Measurements from ENCODE around the gene GLE1. TPM values are rescaled to one million over a fixed set of nuclear protein-coding genes. Genes with fewer than 3 reads are reported as not detected.
A peak's percentile ranks its signal among the peaks of the same experiment; 100 is the strongest.

GLE1 gene
- total RNA-seq, 1 donor from 2014 or later, result 6.3 TPM

- peak within 1 kb of the TSS; percentile 94 to 96 for H3K4me3 ChIP-seq
- TF ChIP-seq CTCF (IDR thresholded peaks at IDR 0.05), result peak in 2 of 3 experiments; percentile 6 to 7
- no peaks in the 10 kb centered on the region for H3K9me3 ChIP-seq
- no peaks in the 10 kb centered on the region for H3K36me3 ChIP-seq
- peak; percentile 64 to 93 for DNase-seq (ENCODE audit: low spot score in 2 of 2)
- intact Hi-C loops (cut with DNase I), result loop anchor here (1.0 to 5.0 kb wide), 5 partner anchors 48 to 180 kb away; partner anchors contain the start of genes DYNC2I2, GLE1, ODF2 and URM1
- peak within 1 kb of the TSS; percentile 96 to 98 for H3K27ac ChIP-seq
- peaks cover 5 to 43% of the 10 kb centered on the region in 2 donors for H3K4me1 ChIP-seq
- H3K27me3 ChIP-seq, result no peaks in the 10 kb centered on the region
Observed at GRCh38 chr9:128552153-128552743, 47.7 kb downstream of the GLE1 start, which contains the start of gene SPTAN1. Gene SPTAN1, plus strand, starts transcription at chr9:128552587. Its CDS starts 14,154 bp downstream, at chr9:128566741.

- TF ChIP-seq CTCF (IDR thresholded peaks at IDR 0.05), result no peak
- intact Hi-C loops (cut with DNase I), result loop anchor here (1.0 to 5.0 kb wide), 5 partner anchors 49 to 181 kb away; partner anchors contain the start of genes DYNC2I2, GLE1, ODF2 and URM1
- Histone ChIP-seq H3K9me3 (no peaks in the 10 kb centered on the region), H3K27ac (peak overlapping the region; percentile 96 to 98), H3K36me3 (no peaks in the 10 kb centered on the region), H3K27me3 (no peaks in the 10 kb centered on the region), H3K4me1 (peaks cover 5 to 47% of the 10 kb centered on the region in 2 donors), H3K4me3 (peak overlapping the region; percentile 94 to 96)
- DNase-seq (ENCODE audit: low spot score in 2 of 2), result peak in 1 of 2 donors; percentile 71
Observed at GRCh38 chr9:128552744-128553440, 48.4 kb downstream of the GLE1 start.

GRCh38 chr9:128553728-128554127, 49.2 kb downstream of the GLE1 start:
- peak overlapping the region; percentile 94 to 96 for H3K4me3 ChIP-seq
- H3K9me3 ChIP-seq, result no peaks in the 10 kb centered on the region
- no peaks in the 10 kb centered on the region for H3K36me3 ChIP-seq
- peaks cover 13 to 55% of the 10 kb centered on the region in 2 donors for H3K4me1 ChIP-seq
- TF ChIP-seq CTCF (IDR thresholded peaks at IDR 0.05), result no peak
- no peak for DNase-seq (ENCODE audit: low spot score in 2 of 2)
- intact Hi-C loops (cut with DNase I), result loop anchor here (2.0 to 5.0 kb wide), 3 partner anchors 97 to 181 kb away; partner anchors contain the start of genes DYNC2I2, ODF2 and URM1
- peak overlapping the region; percentile 96 to 98 for H3K27ac ChIP-seq
- no peaks in the 10 kb centered on the region for H3K27me3 ChIP-seq

GRCh38 chr9:128554155-128554862, 49.8 kb downstream of the GLE1 start:
- H3K4me1 ChIP-seq, result peaks cover 13 to 61% of the 10 kb centered on the region in 2 donors
- no peaks in the 10 kb centered on the region for H3K9me3 ChIP-seq
- H3K27me3 ChIP-seq, result no peaks in the 10 kb centered on the region
- no peak for TF ChIP-seq CTCF (IDR thresholded peaks at IDR 0.05)
- H3K36me3 ChIP-seq, result no peaks in the 10 kb centered on the region
- H3K4me3 ChIP-seq, result peak overlapping the region; percentile 94 to 96
- DNase-seq (ENCODE audit: low spot score in 2 of 2), result peak in 1 of 2 donors; percentile 84
- H3K27ac ChIP-seq, result peak overlapping the region; percentile 96 to 98
- intact Hi-C loops (cut with DNase I), result loop anchor here (5.0 kb wide), 1 partner anchor 182 kb away; the partner anchor contains the start of gene URM1

- peak overlapping the region; percentile 96 to 98 for H3K27ac ChIP-seq
- intact Hi-C loops (cut with DNase I), result no loop called here
- no peak for DNase-seq (ENCODE audit: low spot score in 2 of 2)
- peak overlapping the region; percentile 94 to 96 for H3K4me3 ChIP-seq
- H3K9me3 ChIP-seq, result no peaks in the 10 kb centered on the region
- H3K4me1 ChIP-seq, result peaks cover 13 to 62% of the 10 kb centered on the region in 2 donors
- no peak for TF ChIP-seq CTCF (IDR thresholded peaks at IDR 0.05)
- H3K36me3 ChIP-seq, result no peaks in the 10 kb centered on the region
- no peaks in the 10 kb centered on the region for H3K27me3 ChIP-seq
Observed at GRCh38 chr9:128555180-128555721, 50.7 kb downstream of the GLE1 start.
